WTC11 (cell line): ENCODE measurements around the gene IRS2.

ENCODE experiments used
- ARID4B ChIP-seq: sonication (generic); formaldehyde crosslinking; IDR thresholded peaks from 2 replicates; pipeline ENCODE4 v1.8.0; 2023; ENCODE audit warnings: missing genetic modification reagents, mild to moderate bottlenecking, borderline replicate concordance
- CTCF ChIP-seq: fragments of 200-600 bp; IDR thresholded peaks from 2 replicates; pipeline ENCODE4 v1.8.0; 2022; ENCODE audit warnings: antibody characterized with exemption
- ETV6 ChIP-seq: sonication (generic); formaldehyde crosslinking; IDR thresholded peaks from 2 replicates; pipeline ENCODE4 v1.8.1; 2022; ENCODE audit warnings: mild to moderate bottlenecking, missing genetic modification reagents
- MAX ChIP-seq: sonication (generic); formaldehyde crosslinking; IDR thresholded peaks from 2 replicates; pipeline ENCODE4 v1.8.0; 2022; ENCODE audit warnings: mild to moderate bottlenecking, missing genetic modification reagents
- MYBL2 ChIP-seq: sonication (generic); formaldehyde crosslinking; IDR thresholded peaks from 2 replicates; pipeline ENCODE4 v1.8.1; 2023; ENCODE audit warnings: mild to moderate bottlenecking, moderate library complexity, missing genetic modification reagents
- SP1 ChIP-seq: sonication (generic); formaldehyde crosslinking; conservative IDR thresholded peaks from 2 replicates; pipeline ENCODE4 v1.8.1; 2022; ENCODE audit warnings: missing genetic modification reagents
- TP53 ChIP-seq: sonication (generic); formaldehyde crosslinking; IDR thresholded peaks from 2 replicates; pipeline ENCODE4 v1.8.1; 2023; ENCODE audit warnings: mild to moderate bottlenecking, missing genetic modification reagents
- USF1 ChIP-seq: sonication (generic); formaldehyde crosslinking; IDR thresholded peaks from 2 replicates; pipeline ENCODE4 v1.8.0; 2022; ENCODE audit warnings: mild to moderate bottlenecking, missing genetic modification reagents

GRCh38 chr13:109737606-109738005, 48.8 kb downstream of the IRS2 start:
- TF ChIP-seq TP53 (CRISPR knock-in tag) (no peak), CTCF (no peak), MAX (CRISPR knock-in tag) (no peak), SP1 (CRISPR knock-in tag) (no peak), USF1 (no peak), MYBL2 (CRISPR knock-in tag) (no peak), ARID4B (CRISPR knock-in tag) (no peak), ETV6 (CRISPR knock-in tag) (no peak)
